Retina (tissue), 1 donor: ENCODE data around the gene CLPX.
"Not testable (repeated sequence)": the region's sequence is repeated elsewhere in the genome, so short reads cannot be mapped to it uniquely, and the experiment has no call there.

Experiments
- DNase-seq: peaks from one replicate; pipeline ENCODE4 v3.0.0-alpha.2; 2016

Gene CLPX

GRCh38 chr15:65165875-65166274 is 19.3 kb downstream of the CLPX start:
- no peak for DNase-seq

- DNase-seq: no peak
These were observed 21.0 kb downstream of the CLPX start for GRCh38 chr15:65164139-65164538.

GRCh38 chr15:65163041-65163440 is 22.1 kb downstream of the CLPX start:
- DNase-seq: no peak

- DNase-seq: no peak
These were observed 28.4 kb downstream of the CLPX start for GRCh38 chr15:65156692-65157091.

GRCh38 chr15:65154720-65155119 is 30.4 kb downstream of the CLPX start:
- no peak for DNase-seq

GRCh38 chr15:65147902-65148301 is 37.2 kb downstream of the CLPX start:
- DNase-seq: no peak

- DNase-seq: no peak
These were observed 38.7 kb downstream of the CLPX start for GRCh38 chr15:65146438-65146837.

- not testable (repeated sequence) for DNase-seq
These were observed 46.5 kb downstream of the CLPX start for GRCh38 chr15:65138631-65139030.

GRCh38 chr15:65137893-65138292 is 47.2 kb downstream of the CLPX start:
- DNase-seq: not testable (repeated sequence)

GRCh38 chr15:65137089-65137488 is 48.1 kb downstream of the CLPX start:
- not testable (repeated sequence) for DNase-seq

GRCh38 chr15:65134538-65134937 is 50.6 kb downstream of the CLPX start:
- no peak for DNase-seq

- DNase-seq: peak; percentile 89
These were observed 51.5 kb downstream of the CLPX start, which contains the start of gene PDCD7 for GRCh38 chr15:65133548-65134200. Gene PDCD7, minus strand, starts transcription at chr15:65133808. Its CDS starts 27 bp downstream, at chr15:65133781.

GRCh38 chr15:65132878-65133547 is 52.1 kb downstream of the CLPX start:
- DNase-seq: peak; percentile 77

GRCh38 chr15:65130941-65131340 is 54.2 kb downstream of the CLPX start:
- DNase-seq: no peak

- no peak for DNase-seq
These were observed 69.6 kb downstream of the CLPX start for GRCh38 chr15:65115542-65115941.

- DNase-seq: no peak
These were observed 70.1 kb downstream of the CLPX start, which contains the start of gene UBAP1L for GRCh38 chr15:65115086-65115485. Gene UBAP1L, minus strand, starts transcription at chr15:65115200. Its CDS starts 8,985 bp downstream, at chr15:65106215.

- DNase-seq: peak; percentile 20
These were observed 74.4 kb downstream of the CLPX start for GRCh38 chr15:65110676-65111292.

GRCh38 chr15:65106011-65106590 is 79.0 kb downstream of the CLPX start:
- no peak for DNase-seq

GRCh38 chr15:65105038-65105437 is 80.1 kb downstream of the CLPX start:
- no peak for DNase-seq

- no peak for DNase-seq
These were observed 82.2 kb downstream of the CLPX start for GRCh38 chr15:65102912-65103311.

GRCh38 chr15:65101891-65102708 is 83.0 kb downstream of the CLPX start:
- peak; percentile 51 for DNase-seq

- DNase-seq: peak; percentile 90
These were observed 83.7 kb downstream of the CLPX start for GRCh38 chr15:65101411-65101890.
